HG03565 (cell line): ENCODE measurements around the gene DUSP5.
A peak's percentile ranks its signal among the peaks of the same experiment; 100 is the strongest.

Source experiments
- ATAC-seq: cut with Tn5 transposase; IDR thresholded peaks from one replicate; pipeline ENCODE4 v1.9.1; 2021; ENCODE audit warnings: mild to moderate bottlenecking, moderate library complexity; ENCODE audit not compliant: unreplicated experiment

Gene DUSP5

DNA sequence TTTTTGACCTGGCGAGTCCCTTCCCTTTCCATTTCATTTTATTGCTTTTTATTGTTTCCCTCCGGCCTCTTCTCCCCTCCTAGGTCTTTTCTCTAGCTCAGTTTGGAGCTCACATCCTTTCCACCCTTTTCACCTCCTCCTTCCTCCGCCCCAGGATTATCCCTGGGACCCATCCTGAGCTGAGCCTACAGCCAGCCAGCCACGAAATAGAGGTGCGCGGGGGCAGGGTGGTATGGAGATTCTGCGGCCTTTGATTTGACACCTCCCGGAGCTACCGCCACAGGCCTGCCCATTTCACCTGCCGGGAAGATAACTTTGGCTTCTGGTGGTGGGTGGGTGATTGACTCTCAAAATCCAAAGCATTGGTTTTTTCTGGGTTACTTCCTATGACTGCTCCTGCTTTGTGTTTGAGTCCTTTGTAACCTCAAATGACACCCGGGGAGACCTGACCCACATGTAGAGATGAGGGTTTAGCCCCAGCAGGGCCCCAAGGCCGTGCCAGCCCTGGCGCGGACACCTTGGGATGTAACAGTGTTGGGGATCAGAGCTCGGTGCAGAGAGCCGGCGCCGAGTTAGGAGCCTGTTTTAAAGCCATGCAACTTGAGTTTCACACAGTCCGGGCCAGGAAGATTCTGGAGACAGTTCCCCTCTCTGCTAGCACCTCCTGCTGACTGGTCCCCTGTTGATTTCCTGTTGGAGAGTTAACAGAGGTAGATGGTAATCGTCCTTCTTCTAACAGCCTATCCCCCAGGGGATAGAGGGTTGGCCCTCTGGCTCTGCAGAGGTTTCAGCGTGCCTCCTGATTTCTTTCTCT lies 1.5 kb downstream of the DUSP5 start:
- ATAC-seq, result no peak

DNA sequence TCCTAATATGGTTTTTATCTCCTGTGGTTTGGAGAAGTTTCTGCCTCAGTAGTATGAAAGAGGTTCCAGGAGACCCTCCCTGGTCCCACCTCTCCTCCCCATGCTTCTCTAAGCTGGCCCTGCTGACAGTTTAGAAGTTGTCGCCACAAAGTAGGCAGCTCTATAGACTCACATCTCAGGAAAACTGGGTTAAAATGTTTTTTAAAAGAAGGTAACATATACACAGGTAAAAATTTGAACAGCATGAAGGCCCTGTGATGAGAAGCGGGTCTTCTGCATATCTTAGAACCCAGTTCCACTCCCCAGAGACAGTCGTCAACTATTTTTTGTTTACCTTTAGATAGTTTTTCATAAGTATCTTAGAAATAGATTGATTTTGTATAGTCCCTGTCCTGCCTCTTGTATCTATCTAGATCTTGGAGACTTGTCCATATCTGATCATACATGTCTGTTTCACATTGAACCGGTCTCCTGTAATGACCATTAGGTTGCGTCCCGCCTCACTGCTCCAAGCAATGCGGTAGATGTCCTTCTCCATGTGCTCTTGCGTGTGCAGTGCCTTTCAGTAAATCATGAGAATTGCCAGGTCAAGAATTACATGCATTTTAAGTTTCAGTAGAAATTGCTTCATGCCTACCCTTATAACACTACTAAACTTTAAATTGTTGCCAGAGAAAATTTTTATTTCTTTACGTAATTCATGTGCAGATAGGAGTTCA lies 2.2 kb downstream of the DUSP5 start:
- no peak for ATAC-seq

DNA sequence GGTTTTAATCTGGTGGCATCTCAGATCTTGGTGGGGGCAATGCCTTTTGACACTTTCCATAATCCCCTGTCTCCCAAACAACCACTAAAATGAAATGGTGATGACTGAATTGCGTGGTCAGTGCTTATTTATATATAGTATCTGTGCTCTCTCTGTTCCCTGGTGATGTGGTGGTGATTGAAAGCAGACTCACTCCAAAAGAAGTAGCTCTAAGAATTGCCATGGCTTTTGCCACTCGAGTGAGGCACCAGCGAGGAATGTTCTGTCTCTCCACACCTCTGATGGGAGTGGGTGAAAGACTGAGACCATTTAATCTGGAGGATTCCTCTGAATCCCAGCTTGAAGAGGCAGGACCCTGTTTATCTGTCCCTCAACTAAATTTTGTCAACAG lies 2.8 kb downstream of the DUSP5 start:
- no peak for ATAC-seq

DNA sequence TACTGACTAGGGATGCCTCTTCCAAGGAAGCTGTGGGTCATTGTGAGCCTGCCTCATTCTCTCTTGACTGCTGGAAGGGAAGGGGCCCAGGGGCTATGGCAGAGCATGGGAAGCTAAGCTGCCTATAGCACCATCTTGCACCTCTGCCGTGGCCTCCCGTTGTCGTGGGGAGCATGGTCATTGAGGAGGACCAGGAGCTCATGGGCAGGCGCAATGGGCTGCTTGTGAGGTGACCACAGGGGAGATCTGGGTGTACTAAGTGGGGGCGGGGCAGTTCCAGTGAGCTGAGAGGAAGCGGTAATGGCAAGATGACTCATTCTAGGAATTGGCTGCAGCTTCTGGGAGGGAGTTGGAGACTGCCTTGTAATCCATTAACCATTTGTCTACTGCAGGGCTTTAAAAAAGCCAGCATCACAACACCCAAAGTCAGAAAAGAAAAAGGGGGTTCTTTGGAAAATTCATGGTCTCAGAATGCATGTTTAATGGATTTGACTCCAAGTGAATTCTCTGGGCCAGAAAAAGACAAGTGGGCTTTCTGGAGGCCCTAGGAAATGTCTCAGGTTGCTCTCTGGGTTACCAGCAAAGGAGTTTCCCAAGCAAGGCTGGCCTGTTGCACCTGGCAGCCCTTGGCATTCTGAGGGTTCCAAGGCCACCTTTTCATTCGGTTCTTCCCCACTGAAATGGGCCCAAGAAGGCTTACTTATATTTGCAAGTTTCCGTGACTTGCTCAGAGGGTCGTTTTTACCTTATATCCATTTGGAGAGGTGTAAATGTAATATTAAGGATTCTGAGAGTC lies 3.6 kb downstream of the DUSP5 start:
- no peak for ATAC-seq

DNA sequence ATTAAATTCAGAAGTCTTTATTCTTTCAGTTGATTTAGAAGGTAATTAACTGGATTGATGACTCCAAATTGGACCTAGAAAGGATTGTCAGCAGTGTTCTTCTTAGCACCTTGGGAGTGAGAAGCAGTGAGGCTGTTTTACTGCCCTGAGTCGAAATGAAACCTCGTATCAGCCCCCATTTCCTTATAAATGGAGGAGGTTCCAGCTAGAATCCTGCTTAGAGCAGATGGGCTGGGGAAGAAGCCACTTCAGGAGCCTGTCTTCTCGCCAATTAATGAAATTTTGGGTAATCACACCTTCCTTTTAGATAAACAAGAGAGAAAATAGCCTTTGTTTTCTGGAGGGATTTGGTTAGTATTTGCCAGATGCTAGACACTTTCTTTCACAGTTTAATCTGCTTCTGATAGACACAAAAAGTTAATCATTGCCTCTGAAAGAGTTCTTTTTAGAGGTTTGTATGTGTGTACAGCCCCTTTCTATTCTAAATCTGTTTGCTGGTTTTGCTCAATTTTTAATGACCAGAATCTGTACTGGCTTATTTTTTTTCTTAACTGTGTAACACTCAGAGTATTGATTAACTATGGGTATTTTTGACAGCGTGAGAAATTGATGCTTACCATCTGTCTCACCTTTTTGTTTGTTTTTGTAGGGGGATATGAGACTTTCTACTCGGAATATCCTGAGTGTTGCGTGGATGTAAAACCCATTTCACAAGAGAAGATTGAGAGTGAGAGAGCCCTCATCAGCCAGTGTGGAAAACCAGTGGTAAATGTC lies 4.6 kb downstream of the DUSP5 start:
- no peak for ATAC-seq

DNA sequence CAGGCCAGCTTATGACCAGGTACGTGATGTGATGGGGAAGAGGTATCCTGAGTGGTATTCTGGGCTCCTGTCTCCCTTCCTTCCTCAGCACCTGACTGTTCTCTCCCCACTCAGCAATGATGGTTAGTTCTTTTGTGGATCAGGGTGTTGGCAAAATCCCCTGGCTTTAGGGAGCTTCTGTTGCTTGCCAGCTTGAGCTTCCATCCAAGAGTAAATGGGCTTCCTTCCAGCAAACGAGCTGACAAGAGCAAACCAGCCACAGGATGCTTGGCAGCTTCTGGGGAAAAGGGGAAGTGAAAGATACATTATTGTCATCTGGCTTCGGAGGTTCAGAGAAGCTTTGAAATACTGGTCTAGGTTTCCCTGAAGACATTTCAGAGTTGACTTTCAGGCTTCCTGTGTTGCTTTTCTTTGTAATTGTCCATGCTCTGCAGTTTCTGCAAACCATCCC lies 5.2 kb downstream of the DUSP5 start:
- peak; percentile 44 for ATAC-seq

DNA sequence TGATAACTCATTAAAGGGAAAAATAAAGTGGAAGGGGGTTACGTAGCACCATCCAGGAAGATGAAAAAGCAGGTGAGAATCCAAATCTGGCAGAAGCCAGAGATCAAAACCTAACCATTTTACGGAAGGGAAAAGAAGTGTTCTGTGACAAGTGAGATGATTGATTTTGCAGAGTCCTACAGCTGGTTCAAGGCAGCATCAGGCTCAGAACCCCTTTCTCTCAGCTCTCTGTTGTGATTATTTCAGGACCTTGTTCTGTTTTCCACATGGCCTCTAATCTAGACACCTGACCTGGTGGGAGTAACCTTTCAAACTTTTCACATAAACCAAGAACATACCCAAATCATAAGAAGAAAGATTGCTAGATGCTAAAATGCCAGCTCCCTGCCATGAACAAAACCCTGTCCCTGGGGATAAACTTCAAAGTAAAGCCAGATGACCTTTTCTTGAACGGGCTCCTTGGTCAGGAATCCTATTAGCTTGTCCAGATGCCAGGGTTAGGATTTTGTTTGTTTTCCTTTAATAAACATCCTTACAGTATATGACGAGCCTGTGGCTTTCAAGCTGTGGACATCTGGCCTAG lies 5.9 kb downstream of the DUSP5 start:
- ATAC-seq, result no peak

DNA sequence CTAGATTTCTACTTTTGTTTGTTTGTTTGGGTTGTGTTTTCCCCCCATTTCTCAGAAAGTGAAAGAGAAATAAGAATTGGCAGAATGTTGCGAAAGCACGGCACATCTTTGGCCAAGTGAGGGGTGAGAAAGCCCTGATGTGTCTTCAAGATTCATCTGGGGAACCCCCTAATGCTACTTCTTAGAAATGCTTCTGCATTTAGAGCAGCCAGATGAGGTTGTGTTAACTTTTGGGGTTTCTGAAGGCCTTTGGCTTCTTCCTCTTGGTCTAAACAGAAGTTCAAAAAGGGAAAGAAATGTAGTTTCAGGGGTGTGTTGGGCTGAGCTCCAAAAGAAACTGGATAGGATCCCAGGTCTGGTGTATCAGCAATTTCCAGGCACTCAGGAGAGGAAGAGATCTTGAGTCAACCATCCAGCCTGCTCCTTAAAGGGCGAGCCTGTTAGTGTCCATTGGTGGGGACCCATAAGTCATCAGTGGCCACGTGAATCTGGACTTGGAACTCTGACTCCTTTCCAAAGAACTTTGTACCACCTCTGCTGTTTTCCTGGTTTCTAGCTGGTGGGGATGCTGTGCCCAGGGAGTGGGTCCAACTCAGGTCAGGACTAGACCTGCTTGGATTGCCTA lies 6.5 kb downstream of the DUSP5 start:
- peak; percentile 68 for ATAC-seq

DNA sequence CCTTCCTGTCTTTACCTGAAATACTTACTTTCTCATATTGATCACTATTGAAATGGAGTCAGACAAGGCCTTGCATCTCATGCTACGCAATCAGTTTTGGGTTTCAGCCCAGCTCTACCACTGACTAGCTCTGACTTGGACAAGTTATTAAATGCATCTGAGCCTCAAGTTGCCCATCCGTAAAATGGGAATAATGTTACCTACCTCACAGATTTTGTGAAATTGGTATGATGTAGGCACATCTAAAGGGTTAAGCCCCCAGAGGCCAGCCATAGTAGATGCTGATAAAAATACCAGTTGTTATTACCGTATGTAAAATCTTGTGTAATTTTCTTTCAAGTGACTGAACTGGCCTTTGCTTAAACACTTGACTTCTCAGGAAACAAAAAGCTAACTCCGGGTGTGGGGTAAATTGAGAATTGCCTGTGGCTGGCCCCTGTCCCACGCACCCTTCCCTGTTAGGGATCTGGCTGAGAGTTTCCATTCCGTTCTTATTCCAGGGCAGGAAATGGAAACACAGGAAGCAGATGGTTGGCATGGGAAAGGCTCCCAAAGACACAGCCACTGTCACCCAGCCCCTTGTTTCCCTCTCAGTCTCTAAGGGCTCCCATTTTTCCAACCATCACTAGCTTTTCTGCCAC lies 7.5 kb downstream of the DUSP5 start:
- ATAC-seq, result no peak

DNA sequence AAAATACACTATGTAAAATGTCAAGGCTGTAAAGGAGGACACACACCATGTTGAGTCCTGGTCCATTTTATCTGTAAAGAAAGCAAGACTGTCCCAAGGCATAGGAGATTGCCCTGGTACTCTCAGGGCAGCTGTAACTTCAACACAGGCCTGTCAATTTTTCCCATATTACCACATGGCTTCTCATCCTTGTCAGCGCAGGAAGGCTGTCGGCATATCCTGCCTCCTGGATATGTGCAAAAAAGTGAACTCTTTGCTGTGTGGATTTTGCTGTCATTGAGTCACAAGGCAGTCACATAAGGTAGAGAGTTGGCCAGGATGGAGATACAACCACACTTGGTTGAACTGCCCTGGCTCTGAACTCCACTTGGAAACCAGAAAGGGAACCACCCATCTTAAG lies 8.7 kb downstream of the DUSP5 start:
- ATAC-seq, result no peak

DNA sequence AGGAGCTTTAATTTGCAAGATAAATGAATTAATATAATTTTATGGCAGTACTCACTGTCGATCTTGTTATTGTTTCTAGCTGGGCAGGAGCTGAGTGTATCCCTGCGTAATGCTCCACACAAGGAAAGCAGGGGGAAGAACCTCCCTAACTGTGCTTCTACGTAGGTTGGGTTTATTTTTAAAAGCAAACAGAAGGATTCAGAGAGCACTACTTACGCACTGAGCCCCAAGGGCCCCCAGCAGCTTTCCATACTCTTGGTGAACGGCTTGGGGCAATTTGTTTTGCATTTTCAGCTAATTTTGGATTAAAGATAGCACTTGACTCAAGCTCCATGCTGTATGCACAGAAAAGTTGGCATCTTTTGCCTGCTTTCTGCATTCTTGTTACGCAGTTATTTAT lies 9.6 kb downstream of the DUSP5 start:
- ATAC-seq, result no peak

DNA sequence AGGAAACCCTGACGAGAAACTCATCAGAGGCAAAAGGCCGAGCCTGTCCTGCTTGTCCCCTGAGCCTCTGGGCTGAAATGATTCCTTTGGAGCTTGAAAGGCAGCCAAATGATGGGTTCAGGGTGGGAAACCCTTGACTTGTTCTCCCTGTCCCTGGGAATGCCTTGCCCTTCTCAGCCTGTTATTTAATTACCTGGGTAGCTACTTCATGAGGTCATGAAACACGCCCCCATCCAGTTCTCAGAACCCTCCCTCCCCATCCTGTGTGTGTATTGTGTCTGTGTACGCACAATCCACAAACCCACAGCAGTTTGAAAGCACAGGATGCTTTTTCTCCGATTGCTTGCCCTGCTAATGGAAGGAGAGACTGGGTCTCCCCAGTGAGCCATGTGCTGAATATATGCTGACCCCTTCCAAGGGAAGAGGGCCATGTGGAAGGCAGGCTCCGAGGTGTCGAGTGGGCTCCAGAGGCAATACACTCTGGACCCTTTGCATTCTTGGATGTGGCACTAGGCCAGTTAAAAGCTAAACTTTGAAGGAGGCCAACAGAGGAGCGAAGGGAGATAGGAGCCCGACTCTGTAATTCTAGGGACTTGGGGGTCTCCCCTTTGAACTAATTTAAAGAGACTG lies 10.6 kb downstream of the DUSP5 start:
- ATAC-seq, result no peak

DNA sequence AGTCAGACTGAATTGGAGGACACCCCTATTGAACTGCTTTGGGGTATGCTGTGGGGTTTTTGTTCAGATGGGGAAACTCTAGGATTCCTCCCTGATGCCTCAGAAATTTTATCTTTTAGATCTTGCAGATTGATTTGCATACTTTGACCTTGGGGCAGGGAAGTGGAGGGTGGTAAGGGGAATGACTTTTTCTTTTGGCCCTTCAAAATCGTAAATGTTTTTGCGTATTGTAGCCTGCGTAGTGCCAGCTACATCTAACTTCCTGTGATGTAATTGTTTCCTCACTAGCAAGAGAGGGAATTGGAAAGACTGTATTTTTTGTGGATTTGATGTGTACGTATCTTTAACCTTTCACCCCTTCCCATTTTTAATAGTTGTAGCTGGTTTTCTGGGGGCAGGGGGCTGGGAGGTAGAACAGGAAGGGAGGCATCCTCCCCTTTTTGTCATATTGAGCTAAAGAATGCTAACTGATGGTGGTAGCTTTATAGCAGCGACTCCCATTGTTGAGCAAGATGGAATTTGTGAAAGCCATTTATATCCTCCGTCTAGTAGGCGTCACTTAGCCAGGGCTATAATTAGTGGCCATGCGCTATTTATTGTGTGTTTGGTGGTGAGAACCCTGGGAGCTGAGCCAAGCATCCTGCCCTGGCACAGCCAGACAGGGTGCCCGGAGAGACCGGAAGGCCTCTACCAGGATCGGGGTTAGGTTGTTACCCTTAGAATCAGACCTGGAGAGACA lies 11.3 kb downstream of the DUSP5 start:
- ATAC-seq, result no peak

DNA sequence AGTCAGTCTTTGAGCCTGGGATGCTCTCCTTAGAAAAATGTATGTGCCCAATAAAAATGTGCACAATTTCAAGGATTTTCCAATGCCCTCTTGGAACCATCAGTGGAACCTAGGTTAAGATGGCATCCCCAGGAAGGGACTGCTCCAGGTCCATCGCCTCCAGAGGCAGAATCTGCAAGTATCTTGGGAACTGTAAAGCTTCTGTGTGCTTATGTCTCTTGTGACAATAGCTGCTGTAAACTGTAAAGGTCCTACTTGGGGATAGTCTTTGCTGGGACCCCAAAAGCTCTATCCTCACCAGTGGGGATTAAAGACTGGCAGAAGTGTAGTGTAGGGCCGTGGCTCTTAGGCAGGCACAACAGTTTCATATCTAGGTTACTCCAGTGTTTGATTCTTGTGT lies 11.9 kb downstream of the DUSP5 start:
- ATAC-seq, result no peak

DNA sequence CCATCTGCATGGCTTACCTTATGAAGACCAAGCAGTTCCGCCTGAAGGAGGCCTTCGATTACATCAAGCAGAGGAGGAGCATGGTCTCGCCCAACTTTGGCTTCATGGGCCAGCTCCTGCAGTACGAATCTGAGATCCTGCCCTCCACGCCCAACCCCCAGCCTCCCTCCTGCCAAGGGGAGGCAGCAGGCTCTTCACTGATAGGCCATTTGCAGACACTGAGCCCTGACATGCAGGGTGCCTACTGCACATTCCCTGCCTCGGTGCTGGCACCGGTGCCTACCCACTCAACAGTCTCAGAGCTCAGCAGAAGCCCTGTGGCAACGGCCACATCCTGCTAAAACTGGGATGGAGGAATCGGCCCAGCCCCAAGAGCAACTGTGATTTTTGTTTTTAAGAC lies 12.4 kb downstream of the DUSP5 start:
- no peak for ATAC-seq

DNA sequence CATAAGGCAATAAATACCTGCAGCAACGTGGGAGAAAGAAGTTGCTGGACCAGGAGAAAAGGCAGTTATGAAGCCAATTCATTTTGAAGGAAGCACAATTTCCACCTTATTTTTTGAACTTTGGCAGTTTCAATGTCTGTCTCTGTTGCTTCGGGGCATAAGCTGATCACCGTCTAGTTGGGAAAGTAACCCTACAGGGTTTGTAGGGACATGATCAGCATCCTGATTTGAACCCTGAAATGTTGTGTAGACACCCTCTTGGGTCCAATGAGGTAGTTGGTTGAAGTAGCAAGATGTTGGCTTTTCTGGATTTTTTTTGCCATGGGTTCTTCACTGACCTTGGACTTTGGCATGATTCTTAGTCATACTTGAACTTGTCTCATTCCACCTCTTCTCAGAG lies 13.0 kb downstream of the DUSP5 start:
- no peak for ATAC-seq

DNA sequence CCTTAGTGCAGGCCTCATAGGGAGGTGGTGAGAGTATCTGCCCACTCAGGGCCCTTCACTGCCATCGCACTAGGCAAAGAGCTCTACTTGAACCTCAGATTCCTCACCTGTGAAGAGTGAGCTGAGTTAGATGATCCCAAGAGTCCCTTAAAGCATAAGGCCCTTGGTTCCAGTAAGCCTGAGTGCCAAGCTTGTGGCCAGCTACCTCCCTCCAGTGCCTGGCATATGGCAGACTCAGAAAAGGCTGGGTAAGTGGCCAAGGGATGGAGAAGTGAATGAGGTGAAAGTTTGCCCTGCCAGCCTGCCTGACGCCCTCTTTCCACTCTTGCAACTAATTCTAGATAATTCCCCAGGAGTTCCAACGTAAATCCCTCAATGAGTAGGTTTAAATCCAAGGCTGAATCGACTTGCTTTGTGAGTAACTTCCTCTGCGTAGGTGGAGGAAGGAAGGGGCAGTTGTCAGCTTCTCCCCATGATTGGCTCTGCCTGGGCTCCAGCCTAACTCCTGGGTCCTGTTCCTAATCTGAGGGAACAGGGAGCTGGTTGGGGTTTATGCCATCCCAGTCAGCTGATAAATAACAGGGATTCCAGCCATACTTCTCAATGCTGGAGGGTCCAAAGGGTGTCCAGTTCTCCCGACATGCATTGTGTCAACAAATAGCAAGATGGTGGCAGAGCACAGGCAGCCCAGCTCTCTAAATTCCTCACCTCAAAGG lies 14.2 kb downstream of the DUSP5 start:
- no peak for ATAC-seq
